GM12892 (cell line): ENCODE data around the gene SLC8B1.

ENCODE experiments used
- POLR2A ChIP-seq: IDR thresholded peaks from 2 replicates; pipeline ENCODE4 v1.6.1; 2011; ENCODE audit warnings: low read depth, low read length, control low read depth
- TAF1 ChIP-seq: IDR thresholded peaks from 2 replicates; pipeline ENCODE4 v1.6.1; 2011; ENCODE audit warnings: low read depth, mild to moderate bottlenecking, control low read depth, low read length, borderline replicate concordance

GRCh38 chr12:113262710-113263109 is 72.2 kb downstream of the SLC8B1 start:
- TF ChIP-seq TAF1, result no peak
- no peak for TF ChIP-seq POLR2A
